Upper lobe of right lung (tissue), 1 donor: ENCODE measurements around the gene TENM3. TPM values are rescaled to one million over a fixed set of nuclear protein-coding genes. Genes with fewer than 3 reads are reported as not detected.

Experiments used
- ATAC-seq: fragments of 200-7000 bp; cut with Tn5 transposase; one replicate; pipeline ENCODE4 v1.9.1; 2020; ENCODE audit warnings: mild to moderate bottlenecking, moderate library complexity
- DNase-seq: peaks from one replicate; pipeline ENCODE4 v3.0.0-alpha.2; 2020
- H3K27ac ChIP-seq: fragments of 200-600 bp; one replicate; pipeline ENCODE4 v1.8.0; 2022
- H3K27me3 ChIP-seq: fragments of 200-600 bp; one replicate; pipeline ENCODE4 v1.8.0; 2022; ENCODE audit warnings: mild to moderate bottlenecking
- H3K36me3 ChIP-seq: fragments of 200-600 bp; one replicate; pipeline ENCODE4 v1.8.0; 2022
- H3K4me1 ChIP-seq: fragments of 200-600 bp; one replicate; pipeline ENCODE4 v1.8.0; 2022
- H3K4me3 ChIP-seq: fragments of 200-600 bp; one replicate; pipeline ENCODE4 v1.8.0; 2022; ENCODE audit warnings: mild to moderate bottlenecking
- H3K9me3 ChIP-seq: fragments of 200-600 bp; one replicate; pipeline ENCODE4 v1.8.0; 2022
- CTCF ChIP-seq: fragments of 200-600 bp; IDR thresholded peaks from one replicate; pipeline ENCODE4 v1.8.0; 2022; ENCODE audit warnings: antibody characterized with exemption
- intact Hi-C: fragments of 100-400 bp; cut with DNase I; formaldehyde crosslinking; loops from one replicate; pipeline ENCODE4 v1.11.0; 2022
- total RNA-seq: library from RNA; stranded (reverse); fragmentation: NEBNext Ultra II Directional; extraction: Animal tissue kit (Norgen Biotek cat#: 25700); gene quantifications from one replicate; pipeline ENCODE4 v1.2.1, GENCODE V29; 2021
- donor health status: DM: no; HTN: yes; CAD: no; lungs with severe emphysema.

The TENM3 gene
- total RNA-seq, 1 donor from 2014 or later: 5.6 TPM

- no peak for DNase-seq
- Histone ChIP-seq H3K27ac (no peak overlapping the region), H3K4me1 (no peaks in the 10 kb centered on the region), H3K36me3 (no peaks in the 10 kb centered on the region), H3K4me3 (no peak overlapping the region), H3K27me3 (no peaks in the 10 kb centered on the region), H3K9me3 (no peaks in the 10 kb centered on the region)
- ATAC-seq: no peak
- intact Hi-C loops: no loop called here
- TF ChIP-seq CTCF: no peak
Measured at GRCh38 chr4:182583703-182584415, 340.7 kb downstream of the TENM3 start.

- Histone ChIP-seq H3K27ac (no peak overlapping the region), H3K36me3 (no peaks in the 10 kb centered on the region), H3K4me3 (no peak overlapping the region), H3K4me1 (no peaks in the 10 kb centered on the region), H3K9me3 (peaks cover 5% of the 10 kb centered on the region), H3K27me3 (no peaks in the 10 kb centered on the region)
- DNase-seq (no peak), ATAC-seq (no peak)
- intact Hi-C loops: no loop called here
- no peak for TF ChIP-seq CTCF
Measured at GRCh38 chr4:182585321-182585720, 342.1 kb downstream of the TENM3 start.

- no peak for ATAC-seq
- DNase-seq: no peak
- Histone ChIP-seq H3K4me1 (no peaks in the 10 kb centered on the region), H3K4me3 (no peak overlapping the region), H3K36me3 (no peaks in the 10 kb centered on the region), H3K9me3 (peaks cover 5% of the 10 kb centered on the region), H3K27ac (no peak overlapping the region), H3K27me3 (no peaks in the 10 kb centered on the region)
- no peak for TF ChIP-seq CTCF
- intact Hi-C loops: no loop called here
Measured at GRCh38 chr4:182589100-182589499, 345.9 kb downstream of the TENM3 start.

GRCh38 chr4:182593402-182593801 lies 350.2 kb downstream of the TENM3 start:
- ATAC-seq (no peak), DNase-seq (no peak)
- H3K9me3 ChIP-seq: peaks cover 5% of the 10 kb centered on the region
- H3K27ac ChIP-seq: no peak overlapping the region
- H3K4me3 ChIP-seq: no peak overlapping the region
- no peaks in the 10 kb centered on the region for H3K4me1 ChIP-seq
- TF ChIP-seq CTCF: no peak
- H3K27me3 ChIP-seq: no peaks in the 10 kb centered on the region
- no peaks in the 10 kb centered on the region for H3K36me3 ChIP-seq
- intact Hi-C loops: no loop called here

- no peaks in the 10 kb centered on the region for H3K4me1 ChIP-seq
- TF ChIP-seq CTCF: no peak
Measured at GRCh38 chr4:182593864-182594263, 350.7 kb downstream of the TENM3 start.

GRCh38 chr4:182600093-182600492 lies 356.9 kb downstream of the TENM3 start:
- no peak for ATAC-seq
- no peaks in the 10 kb centered on the region for H3K27me3 ChIP-seq
- intact Hi-C loops: no loop called here
- no peak for TF ChIP-seq CTCF
- DNase-seq: no peak
- no peaks in the 10 kb centered on the region for H3K4me1 ChIP-seq
- no peaks in the 10 kb centered on the region for H3K9me3 ChIP-seq
- H3K4me3 ChIP-seq: no peak overlapping the region
- H3K36me3 ChIP-seq: no peaks in the 10 kb centered on the region
- H3K27ac ChIP-seq: no peak overlapping the region

More at GRCh38 chr4:182593864-182594263, 350.7 kb downstream of the TENM3 start:
- intact Hi-C loops: no loop called here
- no peak for DNase-seq
- no peak overlapping the region for H3K27ac ChIP-seq
- no peaks in the 10 kb centered on the region for H3K27me3 ChIP-seq
- no peak overlapping the region for H3K4me3 ChIP-seq
- peaks cover 5% of the 10 kb centered on the region for H3K9me3 ChIP-seq
- no peak for ATAC-seq
- H3K36me3 ChIP-seq: no peaks in the 10 kb centered on the region
